Erythroblast (primary cell): ENCODE data around the gene KCNE2.
A peak's percentile ranks its signal among the peaks of the same experiment; 100 is the strongest.
"Not testable (repeated sequence)": the region's sequence is repeated elsewhere in the genome, so short reads cannot be mapped to it uniquely, and the experiment has no call there.

ENCODE experiments used
- DNase-seq, 2 experiments: peaks; one replicate each; lab custom pipeline; 2025; lab: John Stamatoyannopoulos, UW
- GATA1 ChIP-seq: IDR thresholded peaks from 2 replicates; pipeline ENCODE4 v1.6.1; 2011; ENCODE audit warnings: low read depth, mild to moderate bottlenecking, control low read depth, low read length, moderate library complexity
- POLR2A ChIP-seq: IDR thresholded peaks from 2 replicates; pipeline ENCODE4 v1.6.1; 2011; ENCODE audit warnings: mild to moderate bottlenecking, low read length

The KCNE2 gene

DNA sequence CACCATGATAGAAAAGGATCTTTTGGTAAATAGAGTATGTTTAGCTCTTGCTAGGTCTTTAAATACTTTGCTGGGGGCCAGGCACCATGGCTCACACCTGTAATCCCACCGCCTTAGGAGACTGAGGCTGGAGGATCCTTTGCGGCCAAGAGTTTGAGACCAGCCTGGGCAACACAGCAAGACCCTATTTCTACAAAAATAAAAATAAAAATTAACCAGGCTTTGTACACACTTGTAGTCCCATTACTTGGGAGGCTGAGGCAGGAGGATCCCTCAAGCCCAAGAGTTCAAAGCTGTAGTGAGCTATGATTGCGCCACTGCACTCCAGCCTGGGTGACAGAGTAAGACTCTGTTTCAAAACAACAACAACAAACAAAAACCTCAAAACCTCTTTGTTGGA, 1.1 kb upstream of the KCNE2 start:
- DNase-seq = no peak
- TF ChIP-seq POLR2A (no peak), GATA1 (no peak)

- no peak for DNase-seq
- TF ChIP-seq POLR2A (no peak), GATA1 (no peak)
Measured at GRCh38 chr21:34364921-34365320, 1.1 kb downstream of the KCNE2 start.

DNA sequence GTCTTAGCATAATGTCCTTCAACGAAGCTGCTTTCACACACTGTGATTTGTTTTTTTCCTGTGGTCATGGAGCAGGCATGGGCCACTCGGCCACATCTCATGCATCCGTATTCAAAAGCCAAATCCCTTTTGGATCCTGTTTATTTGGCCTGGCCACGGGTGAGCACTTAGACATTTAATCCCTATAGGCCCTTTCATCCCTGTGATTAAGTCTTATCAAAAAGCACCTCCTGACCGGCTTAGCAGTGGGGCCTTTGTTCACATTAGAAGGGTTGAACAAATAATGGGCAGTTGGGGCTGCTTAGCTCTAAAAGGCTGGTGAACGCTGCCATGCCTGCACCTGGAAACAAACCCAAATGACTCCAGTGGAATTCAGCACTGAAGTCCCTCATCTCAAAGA, 2.0 kb downstream of the KCNE2 start:
- no peak for DNase-seq
- no peak for TF ChIP-seq GATA1
- TF ChIP-seq POLR2A = no peak

- DNase-seq = peak; percentile 45 to 55
- TF ChIP-seq POLR2A (no peak), GATA1 (no peak)
Measured at GRCh38 chr21:34367320-34367935, 3.6 kb downstream of the KCNE2 start.

GRCh38 chr21:34369741-34370140, 5.9 kb downstream of the KCNE2 start:
- no peak for TF ChIP-seq GATA1
- no peak for TF ChIP-seq POLR2A
- DNase-seq = no peak

GRCh38 chr21:34372321-34372720, 8.5 kb downstream of the KCNE2 start:
- TF ChIP-seq POLR2A = no peak
- TF ChIP-seq GATA1 = no peak
- DNase-seq = no peak

GRCh38 chr21:34374462-34374861, 10.7 kb downstream of the KCNE2 start:
- not testable (repeated sequence) for DNase-seq

GRCh38 chr21:34374940-34375618, 11.3 kb downstream of the KCNE2 start, which contains the start of gene SMIM11:
TSS of gene SMIM11 (plus strand) at chr21:34375507. CDS start at chr21:34379505, 3,998 bp downstream.
- DNase-seq = not testable (repeated sequence)

GRCh38 chr21:34375619-34375972, 11.8 kb downstream of the KCNE2 start:
- DNase-seq = not testable (repeated sequence)

GRCh38 chr21:34383138-34383537, 19.3 kb downstream of the KCNE2 start:
- DNase-seq = not testable (repeated sequence)

- DNase-seq = not testable (repeated sequence)
Measured at GRCh38 chr21:34383724-34384415, 20.1 kb downstream of the KCNE2 start.

GRCh38 chr21:34400522-34400921, 36.7 kb downstream of the KCNE2 start:
- not testable (repeated sequence) for DNase-seq

GRCh38 chr21:34404742-34405141, 40.9 kb downstream of the KCNE2 start:
- not testable (repeated sequence) for DNase-seq

DNA sequence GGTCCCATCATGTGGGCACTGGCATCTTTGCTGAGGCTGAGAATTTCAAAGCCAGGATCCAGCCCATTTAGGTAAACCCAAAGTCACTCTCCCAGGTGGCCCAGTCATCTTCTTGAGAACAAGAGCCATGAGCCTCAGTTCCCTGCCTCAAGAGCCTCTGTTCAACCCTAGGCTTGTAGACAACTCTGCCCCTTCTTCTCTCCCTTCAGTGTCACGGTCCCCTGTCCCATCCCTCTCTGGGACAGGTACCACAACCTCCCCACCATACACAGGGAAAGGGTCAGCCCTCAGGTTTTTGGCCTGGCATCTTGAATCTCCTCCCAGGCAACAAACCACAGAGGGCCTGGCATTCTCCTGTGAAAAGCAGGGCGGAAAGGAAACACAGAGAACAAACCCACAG, 41.9 kb downstream of the KCNE2 start:
- DNase-seq = not testable (repeated sequence)

DNA sequence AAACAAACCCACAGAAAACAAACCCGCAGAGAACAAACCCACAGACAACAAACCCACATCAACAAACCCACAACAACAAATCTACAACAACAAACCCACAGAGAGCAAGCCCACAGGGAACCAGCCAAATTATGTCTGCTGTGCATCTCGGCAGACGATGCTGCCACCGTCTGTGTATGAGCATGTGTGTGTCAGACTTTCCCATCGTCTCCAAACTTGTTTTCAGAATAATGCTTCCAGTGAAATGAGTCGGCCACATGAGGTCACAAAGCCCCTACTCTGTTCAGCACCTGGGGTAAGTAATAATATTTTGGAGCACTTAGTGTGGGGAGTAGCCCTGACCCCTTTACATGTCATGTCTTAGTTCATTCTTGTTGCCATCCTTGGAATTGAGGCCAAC, 42.3 kb downstream of the KCNE2 start:
- DNase-seq = not testable (repeated sequence)

DNA sequence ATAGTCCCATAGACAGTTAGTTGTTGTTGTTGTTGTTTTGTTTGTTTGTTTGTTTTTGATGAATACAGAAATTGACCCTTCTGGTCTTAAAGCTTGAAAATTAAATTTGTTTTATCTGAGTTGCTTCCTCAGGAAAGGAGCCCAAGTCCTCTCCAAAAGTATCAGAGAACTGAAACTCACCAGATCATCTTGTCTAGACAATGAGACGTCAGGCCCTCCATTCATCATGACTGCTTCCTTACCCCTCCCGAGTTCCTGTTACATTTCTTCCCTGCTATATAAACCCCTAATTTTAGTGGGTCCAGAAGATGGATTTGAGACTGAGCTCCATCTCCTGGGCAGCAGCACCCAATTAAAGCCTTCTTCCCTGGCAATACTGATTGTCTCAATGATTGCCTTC, 42.9 kb downstream of the KCNE2 start:
- not testable (repeated sequence) for DNase-seq

DNA sequence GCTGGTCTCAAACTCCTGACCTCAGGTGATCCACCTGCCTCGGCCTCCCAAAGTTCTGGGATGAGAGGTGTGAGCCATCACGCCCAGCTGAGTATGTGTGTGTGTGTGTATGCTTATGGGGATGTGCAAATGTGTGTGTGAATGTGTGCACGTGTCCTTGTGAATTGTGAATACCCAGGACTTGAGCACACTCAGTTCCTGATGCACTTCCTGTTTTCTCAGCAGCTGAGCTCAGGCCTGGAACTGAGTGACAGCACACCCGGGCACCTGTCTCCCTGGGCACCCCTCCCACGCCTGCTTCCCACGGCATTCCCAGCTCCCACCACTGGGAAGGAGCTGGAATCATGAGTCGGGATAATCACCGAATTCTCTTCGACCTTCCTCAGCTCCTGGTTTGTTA, 43.5 kb downstream of the KCNE2 start:
- DNase-seq = not testable (repeated sequence)

DNA sequence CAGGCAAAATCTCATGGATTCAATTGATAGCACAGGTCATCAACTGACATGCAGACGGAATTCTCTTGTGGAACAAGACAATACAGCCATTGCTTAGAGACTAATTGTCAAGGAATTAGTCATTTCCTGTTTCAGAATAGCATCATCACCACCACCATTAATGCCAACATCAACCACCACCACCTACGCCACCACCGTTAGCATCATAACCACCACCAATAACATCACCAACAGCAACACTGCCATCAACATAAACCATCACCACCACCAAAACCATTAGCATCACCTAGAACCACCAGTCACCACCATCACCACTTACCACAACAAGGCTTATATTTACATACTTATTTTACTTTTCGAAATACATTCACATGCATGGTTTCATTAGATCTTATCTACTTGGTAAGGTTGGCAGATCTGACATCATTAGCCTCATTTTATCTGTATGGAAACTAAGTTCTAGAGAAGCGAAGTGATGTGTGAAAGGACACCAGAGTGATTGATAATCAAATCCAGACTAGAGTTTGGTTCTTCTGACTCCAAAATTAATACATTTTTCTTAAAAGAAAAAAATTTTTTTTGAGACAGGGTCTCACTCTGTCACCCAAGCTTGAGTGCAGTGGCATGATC, 53.8 kb downstream of the KCNE2 start:
- DNase-seq = not testable (repeated sequence)
